Spleen (tissue), 7 donors: ENCODE results near the gene CLEC16A.
A peak's percentile ranks its signal among the peaks of the same experiment; 100 is the strongest.

Experiments
- POLR2A ChIP-seq, 3 donors: fragments of 450-650 bp; IDR thresholded peaks; one replicate each; pipeline ENCODE4 v1.5.1; 2017; ENCODE audit warnings: antibody characterized with exemption in 3 of 3, mild to moderate bottlenecking in 1 of 3
- POLR2AphosphoS5 ChIP-seq, 3 donors: sonication (generic); formaldehyde crosslinking; IDR thresholded peaks; one replicate each; pipeline ENCODE4 v1.5.1; 2017; ENCODE audit warnings: antibody characterized with exemption in 3 of 3
- TF ChIP-seq, protein P1 (sequence below), 11 experiments: fragments of 200-600 bp in 7 of 11; fragments of 450-650 bp in 4 of 11; sonication (generic) in 4 of 11; IDR thresholded peaks in 8 of 11; conservative IDR thresholded peaks in 3 of 11; 1 replicate in 7 of 11; 2 replicates in 4 of 11; pipeline versions ENCODE4 v1.4.0 to v1.8.0; 2016 to 2021; ENCODE audit warnings: antibody characterized with exemption in 11 of 11, inconsistent platforms in 4 of 11, mild to moderate bottlenecking in 1 of 11
- donor health status: DM: no; HTN: no; CAD: no; lungs with moderate emphysema.
- donor health status: DM: no; HTN: no; CAD: no.
- donor health status: DM: no; HTN: no; CAD: no.

DNA sequence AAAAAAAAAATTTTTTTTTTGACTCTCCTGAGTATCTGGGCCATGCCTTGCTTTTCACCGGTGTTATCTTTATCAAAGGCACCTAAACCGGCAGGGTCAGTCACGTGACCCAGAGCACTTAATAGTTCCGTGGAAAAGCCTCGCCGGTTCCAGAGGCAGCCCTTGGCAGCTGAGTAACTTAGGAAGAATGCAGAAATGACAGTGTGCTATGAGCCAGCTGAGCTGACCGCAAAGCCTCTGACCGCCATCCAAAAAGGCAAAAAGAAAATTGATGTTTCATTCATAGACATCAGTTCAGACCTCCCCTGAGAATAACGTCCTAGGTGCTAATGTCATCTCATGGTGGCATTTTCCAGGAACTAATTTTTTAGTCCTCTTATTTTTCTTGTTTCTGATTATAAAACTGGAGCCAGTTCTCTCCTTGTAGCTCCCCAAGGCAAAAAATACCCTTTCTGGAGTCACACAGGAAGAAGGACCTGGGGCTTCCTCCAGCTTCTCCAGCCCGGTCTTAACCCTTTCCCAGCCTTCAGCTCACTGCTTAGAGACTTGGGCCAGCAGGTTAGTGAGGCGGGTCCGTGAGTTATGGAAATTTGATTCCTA lies 189.1 kb downstream of the CLEC16A start:
- TF ChIP-seq, protein P1, sequence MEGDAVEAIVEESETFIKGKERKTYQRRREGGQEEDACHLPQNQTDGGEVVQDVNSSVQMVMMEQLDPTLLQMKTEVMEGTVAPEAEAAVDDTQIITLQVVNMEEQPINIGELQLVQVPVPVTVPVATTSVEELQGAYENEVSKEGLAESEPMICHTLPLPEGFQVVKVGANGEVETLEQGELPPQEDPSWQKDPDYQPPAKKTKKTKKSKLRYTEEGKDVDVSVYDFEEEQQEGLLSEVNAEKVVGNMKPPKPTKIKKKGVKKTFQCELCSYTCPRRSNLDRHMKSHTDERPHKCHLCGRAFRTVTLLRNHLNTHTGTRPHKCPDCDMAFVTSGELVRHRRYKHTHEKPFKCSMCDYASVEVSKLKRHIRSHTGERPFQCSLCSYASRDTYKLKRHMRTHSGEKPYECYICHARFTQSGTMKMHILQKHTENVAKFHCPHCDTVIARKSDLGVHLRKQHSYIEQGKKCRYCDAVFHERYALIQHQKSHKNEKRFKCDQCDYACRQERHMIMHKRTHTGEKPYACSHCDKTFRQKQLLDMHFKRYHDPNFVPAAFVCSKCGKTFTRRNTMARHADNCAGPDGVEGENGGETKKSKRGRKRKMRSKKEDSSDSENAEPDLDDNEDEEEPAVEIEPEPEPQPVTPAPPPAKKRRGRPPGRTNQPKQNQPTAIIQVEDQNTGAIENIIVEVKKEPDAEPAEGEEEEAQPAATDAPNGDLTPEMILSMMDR (IDR thresholded peaks at IDR 0.05 in 8 of 11, conservative IDR thresholded peaks at IDR 0.05 in 3 of 11): no peak
- TF ChIP-seq POLR2A (IDR thresholded peaks at IDR 0.05): no peak
- peak in 1 of 3 donors; percentile 56 for TF ChIP-seq POLR2AphosphoS5 (IDR thresholded peaks at IDR 0.05)
